GM12872 (cell line): ENCODE measurements around the gene DENND5B.

ENCODE experiments used
- TF ChIP-seq, protein P1 (sequence below): IDR thresholded peaks from 3 replicates; pipeline ENCODE4 v1.5.1; 2011; ENCODE audit warnings: low read depth, mild to moderate bottlenecking, low read length, moderate library complexity; ENCODE audit not compliant: insufficient read depth

DENND5B gene

GRCh38 chr12:31627456-31628054, 36.6 kb upstream of the DENND5B start:
- TF ChIP-seq, protein P1, sequence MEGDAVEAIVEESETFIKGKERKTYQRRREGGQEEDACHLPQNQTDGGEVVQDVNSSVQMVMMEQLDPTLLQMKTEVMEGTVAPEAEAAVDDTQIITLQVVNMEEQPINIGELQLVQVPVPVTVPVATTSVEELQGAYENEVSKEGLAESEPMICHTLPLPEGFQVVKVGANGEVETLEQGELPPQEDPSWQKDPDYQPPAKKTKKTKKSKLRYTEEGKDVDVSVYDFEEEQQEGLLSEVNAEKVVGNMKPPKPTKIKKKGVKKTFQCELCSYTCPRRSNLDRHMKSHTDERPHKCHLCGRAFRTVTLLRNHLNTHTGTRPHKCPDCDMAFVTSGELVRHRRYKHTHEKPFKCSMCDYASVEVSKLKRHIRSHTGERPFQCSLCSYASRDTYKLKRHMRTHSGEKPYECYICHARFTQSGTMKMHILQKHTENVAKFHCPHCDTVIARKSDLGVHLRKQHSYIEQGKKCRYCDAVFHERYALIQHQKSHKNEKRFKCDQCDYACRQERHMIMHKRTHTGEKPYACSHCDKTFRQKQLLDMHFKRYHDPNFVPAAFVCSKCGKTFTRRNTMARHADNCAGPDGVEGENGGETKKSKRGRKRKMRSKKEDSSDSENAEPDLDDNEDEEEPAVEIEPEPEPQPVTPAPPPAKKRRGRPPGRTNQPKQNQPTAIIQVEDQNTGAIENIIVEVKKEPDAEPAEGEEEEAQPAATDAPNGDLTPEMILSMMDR, result no peak

DNA sequence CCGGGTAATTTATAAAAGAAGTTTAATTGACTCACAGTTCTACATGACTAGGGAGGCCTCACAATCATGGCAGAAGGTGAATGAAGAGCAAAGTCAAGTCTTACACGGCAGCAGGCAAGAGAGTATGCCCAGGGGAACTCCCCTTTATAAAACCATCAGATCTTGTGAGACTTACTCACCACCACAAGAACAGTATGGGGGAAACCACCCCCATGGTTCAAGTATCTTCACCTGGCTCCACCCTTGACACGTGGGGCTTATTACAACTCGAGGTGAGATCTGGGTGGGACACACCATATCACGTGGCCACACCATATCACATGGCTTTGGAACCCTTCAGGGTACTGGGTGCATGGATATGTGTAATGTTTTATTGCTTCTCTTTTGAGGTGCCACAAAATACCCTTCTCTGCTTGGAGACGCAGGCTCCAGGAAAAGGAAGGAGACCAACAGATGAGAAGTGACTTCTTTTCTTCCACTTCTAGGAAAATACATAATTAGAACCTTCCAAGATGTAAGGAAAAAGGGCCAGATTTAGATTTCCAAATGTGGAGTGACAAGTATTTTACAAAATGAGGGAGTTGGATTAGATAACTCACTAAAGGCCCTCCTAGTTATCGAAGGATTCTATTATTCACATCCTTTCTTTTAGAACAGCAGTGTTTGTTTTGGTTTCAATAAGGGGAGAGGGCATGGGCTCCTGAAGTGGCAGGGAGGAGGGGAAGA, 35.5 kb upstream of the DENND5B start:
- TF ChIP-seq, protein P1, result no peak

DNA sequence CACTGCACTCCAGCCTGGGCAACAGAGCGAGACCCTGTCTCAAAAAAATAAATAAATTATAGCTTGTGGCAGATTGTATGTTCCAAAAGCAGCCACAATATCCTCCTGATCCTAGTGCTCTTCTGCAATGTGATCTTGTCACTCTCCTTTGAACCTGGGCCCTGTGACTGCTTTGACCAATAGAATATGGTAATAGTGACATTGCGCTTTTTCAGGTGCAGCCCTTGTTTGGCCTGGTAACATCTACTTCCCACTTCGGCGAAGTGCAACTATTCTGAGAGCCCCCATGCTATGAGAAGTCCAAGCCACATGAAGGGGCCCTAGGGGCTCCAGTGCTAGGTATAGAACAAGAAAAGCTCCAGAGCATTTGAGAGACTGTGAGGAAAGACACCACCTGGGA, 31.1 kb upstream of the DENND5B start:
- TF ChIP-seq, protein P1, result no peak

DNA sequence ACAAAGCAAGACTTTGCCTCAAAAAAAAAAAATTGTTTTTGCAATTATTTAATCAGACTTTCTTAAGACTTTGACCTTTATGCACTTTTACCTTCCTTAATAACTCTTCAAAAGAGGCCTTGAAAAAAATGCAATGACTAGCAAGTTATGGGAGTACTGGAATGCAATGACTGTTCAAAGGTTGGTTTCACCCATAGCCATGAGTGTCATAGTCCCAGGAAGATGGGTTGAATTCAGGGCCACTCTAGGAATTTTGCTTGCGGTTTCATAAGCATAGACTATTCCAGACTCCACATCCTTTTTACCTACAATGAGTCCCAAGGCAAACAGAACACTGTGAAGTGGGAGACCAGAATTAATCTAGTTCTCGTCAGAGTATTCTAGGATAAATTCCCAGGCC, 29.4 kb upstream of the DENND5B start:
- TF ChIP-seq, protein P1, result no peak

DNA sequence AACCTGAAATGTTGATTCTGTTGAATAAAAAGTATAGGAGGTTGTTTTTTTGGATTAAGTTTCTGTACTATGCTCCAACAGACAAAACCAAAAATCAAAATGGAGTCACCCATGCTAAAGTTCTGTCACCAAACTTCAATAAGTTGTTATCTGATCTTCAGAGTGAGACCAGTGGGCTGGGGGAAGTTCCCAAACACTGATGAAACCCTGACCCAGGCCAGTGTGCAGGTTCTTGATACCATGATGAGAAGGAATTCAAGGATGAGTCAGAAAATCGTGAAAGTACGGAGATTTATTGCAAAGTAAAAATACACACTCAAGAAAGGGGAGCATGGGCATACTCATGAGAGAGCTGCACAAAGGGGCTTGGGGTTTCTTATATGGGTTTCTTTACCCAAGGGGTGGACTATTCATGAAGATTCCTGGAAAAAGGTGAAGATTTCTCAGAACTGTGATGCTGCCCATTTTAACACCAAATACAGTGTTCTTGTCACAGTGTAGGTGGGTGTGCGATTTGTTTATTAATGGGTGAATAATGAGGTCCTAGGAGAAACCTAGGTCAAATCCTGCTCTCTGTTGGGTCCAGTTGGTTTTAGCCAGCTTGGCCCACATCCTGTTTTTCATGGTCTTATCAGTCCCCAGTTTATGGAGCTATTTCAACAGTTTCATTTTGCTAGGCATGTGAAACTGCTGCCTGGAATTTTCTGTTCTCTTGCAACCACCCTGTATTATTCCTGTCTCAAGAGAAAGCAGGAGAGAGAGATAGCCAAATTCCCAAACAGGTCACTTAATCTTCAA, 27.5 kb upstream of the DENND5B start:
- TF ChIP-seq, protein P1, result no peak

- TF ChIP-seq, protein P1, result no peak
Measured at GRCh38 chr12:31612819-31613218, 21.9 kb upstream of the DENND5B start.

DNA sequence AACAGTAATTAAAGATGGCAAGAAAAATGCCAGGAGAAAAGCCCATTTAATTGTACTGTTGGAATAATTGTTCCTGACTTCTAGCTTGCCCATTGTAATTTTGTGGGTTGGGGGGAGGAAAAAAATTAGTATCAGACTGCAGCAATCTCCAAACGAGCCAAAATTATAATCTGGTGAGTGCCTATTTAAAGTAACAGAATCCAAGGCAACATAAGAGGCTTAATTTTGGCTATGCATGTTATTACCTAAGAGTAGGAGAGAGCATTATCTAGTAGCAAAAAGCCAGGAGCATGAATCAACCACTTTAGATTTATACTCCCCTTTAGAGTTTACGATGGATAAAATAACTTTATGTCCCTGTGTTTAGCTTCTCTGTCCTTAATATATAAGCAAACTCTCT, 14.6 kb upstream of the DENND5B start:
- TF ChIP-seq, protein P1, result no peak
